ENCODE data around the gene KCND1.

KCND1 gene

DNA sequence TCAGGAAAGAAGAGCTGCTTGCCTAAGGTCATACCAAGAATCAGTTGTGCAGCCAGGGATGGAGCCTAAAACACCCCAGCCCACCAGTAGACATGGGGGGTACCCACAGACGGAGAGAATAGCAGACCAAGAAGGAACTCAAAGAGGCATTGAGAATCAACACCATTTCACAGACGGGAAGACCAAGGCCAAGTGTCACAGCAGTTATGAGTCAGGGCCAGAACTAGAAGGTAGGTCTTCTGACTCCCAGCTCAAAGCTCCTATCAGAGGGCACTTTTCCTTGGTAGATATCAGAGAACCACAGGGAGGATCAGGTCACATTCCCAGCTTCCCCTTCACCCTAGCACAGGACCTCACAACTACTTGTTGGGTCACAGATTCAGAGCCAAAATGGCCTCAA, 28.7 kb downstream of the KCND1 start:
- no peak for TF ChIP-seq CTCF (IDR thresholded peaks at IDR 0.05; ENCODE audit: low read length)
- TF ChIP-seq EZH2 (optimal IDR thresholded peaks at IDR 0.05; ENCODE audit: low read depth, low read length) = no peak
- no peak for TF ChIP-seq EZH2phosphoT487 (IDR thresholded peaks at IDR 0.05; ENCODE audit: low read length)

GRCh38 chrX:48940404-48940955, 31.2 kb downstream of the KCND1 start:
- no peaks in the 10 kb centered on the region for H3K27me3 ChIP-seq (replicated peaks; ENCODE audit: insufficient read depth, low read length)
- H3K9me3 ChIP-seq (replicated peaks; ENCODE audit: insufficient read depth, low read length) = no peaks in the 10 kb centered on the region
- H3K4me3 ChIP-seq (ENCODE audit: low read length) = no peak overlapping the region
- peak overlapping the region; percentile 100 for H3K27ac ChIP-seq (ENCODE audit: low read length)
- no peaks in the 10 kb centered on the region for H3K36me3 ChIP-seq (replicated peaks; ENCODE audit: insufficient read depth, low read length)
- peaks cover 65% of the 10 kb centered on the region for H3K79me2 ChIP-seq (ENCODE audit: low read length)
- no peak overlapping the region for H2AFZ ChIP-seq (ENCODE audit: low read length)
- no peaks in the 10 kb centered on the region for H3K9me2 ChIP-seq (replicated peaks; ENCODE audit: insufficient read depth, low read length)
- peak overlapping the region; percentile 95 for H3K9ac ChIP-seq (ENCODE audit: low read length)
- H3F3A ChIP-seq (ENCODE audit: insufficient read depth, low read length) = peaks cover 43% of the 10 kb centered on the region
- no peaks in the 10 kb centered on the region for H4K20me1 ChIP-seq (ENCODE audit: insufficient read depth, low read length)
- peaks cover 73% of the 10 kb centered on the region for H3K4me1 ChIP-seq (ENCODE audit: low read length)
- peak overlapping the region; percentile 87 for H3K4me2 ChIP-seq (ENCODE audit: low read depth, low read length)
- DNase-seq = peak; percentile 68
- TF ChIP-seq CTCF (IDR thresholded peaks at IDR 0.05; ENCODE audit: low read length) = no peak
- TF ChIP-seq EZH2 (optimal IDR thresholded peaks at IDR 0.05; ENCODE audit: low read depth, low read length) = no peak
- TF ChIP-seq EZH2phosphoT487 (IDR thresholded peaks at IDR 0.05; ENCODE audit: low read length) = no peak

More for the DNA sequence above, 28.7 kb downstream of the KCND1 start:
- Histone ChIP-seq H3K4me2 (ENCODE audit: low read depth, low read length) (no peak overlapping the region), H3K27ac (ENCODE audit: low read length) (peak overlapping the region; percentile 27; the same call in 1 of the 2 replicates), H4K20me1 (ENCODE audit: insufficient read depth, low read length) (no peaks in the 10 kb centered on the region), H3K4me3 (ENCODE audit: low read length) (no peak overlapping the region), H3K4me1 (ENCODE audit: low read length) (peaks cover 57% of the 10 kb centered on the region), H3K36me3 (replicated peaks; ENCODE audit: insufficient read depth, low read length) (no peaks in the 10 kb centered on the region), H3K9me3 (replicated peaks; ENCODE audit: insufficient read depth, low read length) (no peaks in the 10 kb centered on the region), H2AFZ (ENCODE audit: low read length) (no peak overlapping the region), H3F3A (ENCODE audit: insufficient read depth, low read length) (peaks cover 51% of the 10 kb centered on the region), H3K79me2 (ENCODE audit: low read length) (peaks cover 62% of the 10 kb centered on the region), H3K9ac (ENCODE audit: low read length) (no peak overlapping the region), H3K9me2 (replicated peaks; ENCODE audit: insufficient read depth, low read length) (no peaks in the 10 kb centered on the region), H3K27me3 (replicated peaks; ENCODE audit: insufficient read depth, low read length) (no peaks in the 10 kb centered on the region)
- no peak for DNase-seq

- H3K9ac ChIP-seq (ENCODE audit: low read length) = peak overlapping the region; percentile 95
- no peaks in the 10 kb centered on the region for H3K36me3 ChIP-seq (replicated peaks; ENCODE audit: insufficient read depth, low read length)
- H3F3A ChIP-seq (ENCODE audit: insufficient read depth, low read length) = peaks cover 49% of the 10 kb centered on the region
- H3K9me3 ChIP-seq (replicated peaks; ENCODE audit: insufficient read depth, low read length) = no peaks in the 10 kb centered on the region
- H3K4me3 ChIP-seq (ENCODE audit: low read length) = peak overlapping the region; percentile 39; the same call in 1 of the 2 replicates
- no peak overlapping the region for H2AFZ ChIP-seq (ENCODE audit: low read length)
- DNase-seq = peak; percentile 72
- H3K79me2 ChIP-seq (ENCODE audit: low read length) = peaks cover 66% of the 10 kb centered on the region
- peak overlapping the region; percentile 100 for H3K27ac ChIP-seq (ENCODE audit: low read length)
- TF ChIP-seq CTCF (IDR thresholded peaks at IDR 0.05; ENCODE audit: low read length) = no peak
- no peak for TF ChIP-seq EZH2 (optimal IDR thresholded peaks at IDR 0.05; ENCODE audit: low read depth, low read length)
- TF ChIP-seq EZH2phosphoT487 (IDR thresholded peaks at IDR 0.05; ENCODE audit: low read length) = no peak
- H3K4me2 ChIP-seq (ENCODE audit: low read depth, low read length) = peak overlapping the region; percentile 87
- peaks cover 81% of the 10 kb centered on the region for H3K4me1 ChIP-seq (ENCODE audit: low read length)
- H3K9me2 ChIP-seq (replicated peaks; ENCODE audit: insufficient read depth, low read length) = no peaks in the 10 kb centered on the region
- H4K20me1 ChIP-seq (ENCODE audit: insufficient read depth, low read length) = no peaks in the 10 kb centered on the region
- no peaks in the 10 kb centered on the region for H3K27me3 ChIP-seq (replicated peaks; ENCODE audit: insufficient read depth, low read length)
Measured at GRCh38 chrX:48939524-48940228, 32.0 kb downstream of the KCND1 start.

All from MM.1S (cell line).